NB4 (cell line): ENCODE measurements around the gene MCF2L.

ENCODE experiments used
- DNase-seq: peaks from one replicate; pipeline ENCODE4 v3.0.0; 2010; ENCODE audit warnings: low read depth
- H3K4me3 ChIP-seq: one replicate; pipeline ENCODE4 v1.5.1; 2011; ENCODE audit warnings: mild to moderate bottlenecking, low read depth, low read length, moderate library complexity
- CTCF ChIP-seq: IDR thresholded peaks from one replicate; pipeline ENCODE4 v1.5.1; 2012; ENCODE audit warnings: low read depth, low read length
- MAX ChIP-seq: IDR thresholded peaks from 2 replicates; pipeline ENCODE4 v1.6.1; 2011; ENCODE audit warnings: low read depth, low read length
- MYC ChIP-seq: IDR thresholded peaks from 2 replicates; pipeline ENCODE4 v1.6.1; 2011; ENCODE audit warnings: low read depth, low read length
- POLR2A ChIP-seq: IDR thresholded peaks from 2 replicates; pipeline ENCODE4 v1.6.1; 2011; ENCODE audit warnings: mild to moderate bottlenecking; ENCODE audit not compliant: insufficient read length; ENCODE audit errors: extremely low read depth

MCF2L gene

GRCh38 chr13:113040031-113040430 is 71.0 kb downstream of the MCF2L start:
- no peak for DNase-seq
- H3K4me3 ChIP-seq: no peak overlapping the region
- TF ChIP-seq POLR2A: no peak
- TF ChIP-seq MAX: no peak
- no peak for TF ChIP-seq MYC
- no peak for TF ChIP-seq CTCF

GRCh38 chr13:113040597-113041292 is 71.7 kb downstream of the MCF2L start:
- TF ChIP-seq POLR2A (no peak), MYC (no peak), MAX (no peak), CTCF (no peak)
- DNase-seq: no peak

GRCh38 chr13:113041293-113041690 is 72.3 kb downstream of the MCF2L start:
- TF ChIP-seq MAX (no peak), CTCF (no peak), MYC (no peak), POLR2A (no peak)
- H3K4me3 ChIP-seq: no peak overlapping the region
- DNase-seq: no peak

More at GRCh38 chr13:113040597-113041292, 71.7 kb downstream of the MCF2L start:
- H3K4me3 ChIP-seq: no peak overlapping the region

GRCh38 chr13:113041896-113042295 is 72.9 kb downstream of the MCF2L start:
- H3K4me3 ChIP-seq: no peak overlapping the region
- TF ChIP-seq MYC: no peak
- no peak for TF ChIP-seq MAX
- no peak for TF ChIP-seq CTCF
- no peak for TF ChIP-seq POLR2A
- DNase-seq: no peak

- no peak overlapping the region for H3K4me3 ChIP-seq
- TF ChIP-seq POLR2A (no peak), MYC (no peak), CTCF (no peak), MAX (no peak)
- DNase-seq: no peak
Measured at GRCh38 chr13:113042456-113042855, 73.4 kb downstream of the MCF2L start.
